Heart right ventricle (tissue), 16 donors: ENCODE results near the gene POLDIP3. TPM values are rescaled to one million over a fixed set of nuclear protein-coding genes. Genes with fewer than 3 reads are reported as not detected.
"Not testable (repeated sequence)": the region's sequence is repeated elsewhere in the genome, so short reads cannot be mapped to it uniquely, and the experiment has no call there.

Source experiments
- ATAC-seq, 8 donors: fragments of 200-7000 bp; cut with Tn5 transposase; one replicate each; pipeline ENCODE4 v1.9.1; 2020; ENCODE audit warnings: mild to moderate bottlenecking in 8 of 8, moderate library complexity in 8 of 8, moderate number of reproducible peaks in 1 of 8
- DNase-seq, 2 donors: peaks; one replicate each; pipeline ENCODE4 v3.0.0-alpha.2; 2020
- H3K27ac ChIP-seq, 10 donors: fragments of 200-600 bp; sonication (generic) in 2 of 10; one replicate each; pipeline versions ENCODE4 v1.5.0 to v1.8.0; 2020 to 2022; ENCODE audit warnings: mild to moderate bottlenecking in 3 of 10
- H3K27me3 ChIP-seq, 7 donors: fragments of 200-600 bp; one replicate each; pipeline ENCODE4 v1.8.0; 2021 to 2022; ENCODE audit warnings: mild to moderate bottlenecking in 2 of 7
- H3K36me3 ChIP-seq, 9 donors: fragments of 200-600 bp; sonication (generic) in 1 of 9; one replicate each; pipeline versions ENCODE4 v1.5.0 to v1.8.0; 2020 to 2022; ENCODE audit warnings: mild to moderate bottlenecking in 2 of 9
- H3K4me1 ChIP-seq, 9 donors: fragments of 200-600 bp; sonication (generic) in 1 of 9; one replicate each; pipeline versions ENCODE4 v1.5.0 to v1.8.0; 2020 to 2022; ENCODE audit warnings: mild to moderate bottlenecking in 4 of 9
- H3K4me3 ChIP-seq, 10 donors: fragments of 200-600 bp; sonication (generic) in 2 of 10; one replicate each; pipeline versions ENCODE4 v1.5.0 to v1.8.0; 2020 to 2022; ENCODE audit warnings: mild to moderate bottlenecking in 7 of 10, moderate library complexity in 2 of 10
- H3K9me3 ChIP-seq, 11 donors: fragments of 200-600 bp in 10 of 11; sonication (generic) in 2 of 11; one replicate each; pipeline versions ENCODE4 v1.5.0 to v1.8.0; 2013 to 2022; ENCODE audit warnings: mild to moderate bottlenecking in 2 of 11, control low read depth in 1 of 11, moderate library complexity in 1 of 11
- WGBS, 2 donors: extraction: QIAGEN DNeasy Blood & Tissue Kit; methylation state at CpG; one replicate each; pipeline ENCODE4 v1.1.7; 2013; ENCODE audit warnings: inconsistent platforms in 1 of 2; 5-methylcytosine and 5-hydroxymethylcytosine counted together
- intact Hi-C, 10 donors: fragments of 100-400 bp; cut with DNase I; formaldehyde crosslinking; loops; one replicate each; pipeline versions ENCODE4 v1.11.1 to v1.14.2; 2022
- polyA plus RNA-seq, 2 donors: library from polyadenylated mRNA; stranded (reverse); fragments of 200-250 nt; gene quantifications; one replicate each; pipeline ENCODE4 v1.2.3, GENCODE V29; 2013
- total RNA-seq, 10 donors: library from RNA; stranded (reverse); fragmentation: NEBNext Ultra II Directional in 3 of 10; extraction: Animal tissue kit (Norgen Biotek cat#: 25700) in 3 of 10; gene quantifications; one replicate each; pipeline versions ENCODE4 v1.2.1 to v1.2.4, GENCODE V29; 2021 to 2023
- TF ChIP-seq, protein P1 (sequence below), 9 donors: fragments of 200-600 bp; sonication (generic) in 2 of 9; IDR thresholded peaks; one replicate each; pipeline versions ENCODE4 v1.5.0 to v1.8.0; 2021 to 2022; ENCODE audit warnings: antibody characterized with exemption in 9 of 9, mild to moderate bottlenecking in 5 of 9, moderate library complexity in 1 of 9
- donor health status: Arrhythmogenic right ventricular cardiomyopathy.
- donor health status: ischemic (EF 13 %, LVEDD 7.1; RV severe dilation, severe dysfunction).
- donor health status: healthy with polysubstance abuse.
- donor health status: DM: no; HTN: yes; CAD: no.
- donor health status: DM: no; HTN: no; CAD: no.
- donor health status: ischemic (EF 25% LVEDD 6.9; RV normal size, moderate dysfunction).
- donor health status: ischemic (EF 25% LVEDD 5.7; RV mildly dilated, moderate dysfunction).
- donor health status: healthy.
- donor health status: DM: yes; HTN: yes; CAD: no.
- donor health status: Ischemic cardiomyopathy.
- donor health status: ischemic (EF 35%, LVEDD 5.7; RV mildly dilated, moderate dysfunction).
- donor health status: nonischemic (EF 11% LVEDD 7.7; RV severe dilation, severe dysfunction).
- donor health status: DM: yes; HTN: yes; CAD: no.
- donor health status: PGD.
- donor health status: ischemic (EF 29% LVEDD 5.4; RV normal size, mild dysfunction).
- donor health status: nonischemic (EF 23%, LVEDD 6.1; RV moderate dilation, normal function).

Gene POLDIP3
- total and polyA plus RNA-seq, 12 donors: 11.9 to 42.6 (median 32.5) TPM

DNA sequence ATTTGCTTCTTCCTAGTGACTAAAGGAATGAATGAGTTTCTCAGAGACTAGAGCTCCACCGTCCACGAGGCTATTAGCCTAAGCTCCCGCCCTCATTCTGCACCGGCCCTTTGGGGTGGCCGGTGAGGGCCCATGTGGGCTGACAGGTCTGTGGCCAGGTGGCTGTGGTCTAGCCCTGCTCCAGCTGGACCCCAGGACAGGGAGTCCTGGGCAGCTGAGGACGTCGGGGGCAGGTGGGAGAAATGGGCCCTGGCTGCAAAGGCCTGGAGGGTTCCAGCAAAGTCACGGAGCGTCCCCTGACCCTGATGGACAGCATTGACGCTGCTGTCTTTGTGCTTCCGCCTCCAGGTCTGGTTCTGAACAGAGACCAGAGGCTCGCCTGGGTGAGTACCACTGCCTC, 48.7 kb downstream of the POLDIP3 start:
- intact Hi-C loops: no loop called here
- DNase-seq: no peak
- Histone ChIP-seq H3K4me3 (no peak overlapping the region), H3K36me3 (peaks cover 0 to 29% (median 0%) of the 10 kb centered on the region in 9 donors), H3K27me3 (no peaks in the 10 kb centered on the region), H3K4me1 (peaks cover 0 to 20% (median 12%) of the 10 kb centered on the region in 9 donors), H3K9me3 (no peaks in the 10 kb centered on the region), H3K27ac (no peak overlapping the region)
- no peak for ATAC-seq
- TF ChIP-seq, protein P1, sequence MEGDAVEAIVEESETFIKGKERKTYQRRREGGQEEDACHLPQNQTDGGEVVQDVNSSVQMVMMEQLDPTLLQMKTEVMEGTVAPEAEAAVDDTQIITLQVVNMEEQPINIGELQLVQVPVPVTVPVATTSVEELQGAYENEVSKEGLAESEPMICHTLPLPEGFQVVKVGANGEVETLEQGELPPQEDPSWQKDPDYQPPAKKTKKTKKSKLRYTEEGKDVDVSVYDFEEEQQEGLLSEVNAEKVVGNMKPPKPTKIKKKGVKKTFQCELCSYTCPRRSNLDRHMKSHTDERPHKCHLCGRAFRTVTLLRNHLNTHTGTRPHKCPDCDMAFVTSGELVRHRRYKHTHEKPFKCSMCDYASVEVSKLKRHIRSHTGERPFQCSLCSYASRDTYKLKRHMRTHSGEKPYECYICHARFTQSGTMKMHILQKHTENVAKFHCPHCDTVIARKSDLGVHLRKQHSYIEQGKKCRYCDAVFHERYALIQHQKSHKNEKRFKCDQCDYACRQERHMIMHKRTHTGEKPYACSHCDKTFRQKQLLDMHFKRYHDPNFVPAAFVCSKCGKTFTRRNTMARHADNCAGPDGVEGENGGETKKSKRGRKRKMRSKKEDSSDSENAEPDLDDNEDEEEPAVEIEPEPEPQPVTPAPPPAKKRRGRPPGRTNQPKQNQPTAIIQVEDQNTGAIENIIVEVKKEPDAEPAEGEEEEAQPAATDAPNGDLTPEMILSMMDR (IDR thresholded peaks at IDR 0.05): no peak
- 93 to 96% methylated on average over 12 of the region's 12 CpGs for WGBS, 2 donors

DNA sequence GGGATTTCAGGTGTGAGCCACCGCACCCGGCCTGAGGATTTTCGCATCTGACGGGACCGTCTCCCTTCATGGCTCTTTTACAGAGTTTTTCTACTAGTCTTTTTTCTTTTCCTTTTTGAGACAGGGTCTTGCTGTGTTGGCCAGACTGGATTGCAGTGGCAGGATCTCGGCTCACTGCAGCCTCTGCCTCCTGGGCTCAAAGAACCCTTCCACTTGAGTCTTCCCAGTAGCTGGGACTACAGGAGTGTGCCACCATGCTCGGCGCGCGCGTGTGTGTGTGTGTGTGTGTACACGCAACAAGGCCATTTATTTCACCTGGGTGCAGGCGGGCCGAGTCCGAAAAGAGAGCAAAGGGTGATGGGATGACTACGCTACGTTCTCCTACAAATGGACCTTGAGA, 50.0 kb downstream of the POLDIP3 start:
- peaks cover 0 to 20% (median 0%) of the 10 kb centered on the region in 9 donors for H3K36me3 ChIP-seq

DNA sequence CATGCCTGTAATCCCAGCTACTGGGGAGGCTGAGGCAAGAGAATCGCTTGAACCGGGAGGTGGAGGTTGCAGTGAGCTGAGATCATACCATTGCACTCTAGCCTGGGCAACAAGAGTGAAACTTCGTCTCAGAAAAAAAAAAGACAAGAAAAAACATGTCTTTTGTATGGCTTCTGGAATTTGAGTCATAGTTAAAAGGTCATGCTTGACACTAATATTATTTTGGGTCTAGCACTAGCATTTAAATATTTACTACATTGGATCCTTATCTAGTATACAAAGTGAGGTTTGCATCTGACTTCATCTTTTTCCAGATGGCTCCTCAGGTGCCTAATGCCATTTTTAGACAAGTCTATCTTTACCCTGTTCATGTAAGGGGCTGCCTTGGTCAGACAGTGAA, 50.7 kb downstream of the POLDIP3 start:
- intact Hi-C loops, H3K9me3 ChIP-seq, H3K27ac ChIP-seq, ATAC-seq, H3K27me3 ChIP-seq, DNase-seq, H3K4me3 ChIP-seq: not testable (repeated sequence)
- WGBS, 2 donors: 80 to 82% methylated on average over 2 to 3 of the region's 3 CpGs
- peaks cover 0 to 23% (median 12%) of the 10 kb centered on the region in 9 donors for H3K4me1 ChIP-seq
- peaks cover 0 to 16% (median 0%) of the 10 kb centered on the region in 9 donors for H3K36me3 ChIP-seq

More for the DNA sequence above, 50.0 kb downstream of the POLDIP3 start:
- H3K27me3 ChIP-seq: no peaks in the 10 kb centered on the region
- no peaks in the 10 kb centered on the region for H3K9me3 ChIP-seq
- intact Hi-C loops: no loop called here
- H3K27ac ChIP-seq: no peak overlapping the region
- DNase-seq: no peak
- WGBS, 2 donors: 97 to 99% methylated on average over 17 of the region's 17 CpGs
- no peak overlapping the region for H3K4me3 ChIP-seq
- H3K4me1 ChIP-seq: peaks cover 0 to 23% (median 12%) of the 10 kb centered on the region in 9 donors
- ATAC-seq: no peak
- TF ChIP-seq, protein P1 (IDR thresholded peaks at IDR 0.05): no peak

DNA sequence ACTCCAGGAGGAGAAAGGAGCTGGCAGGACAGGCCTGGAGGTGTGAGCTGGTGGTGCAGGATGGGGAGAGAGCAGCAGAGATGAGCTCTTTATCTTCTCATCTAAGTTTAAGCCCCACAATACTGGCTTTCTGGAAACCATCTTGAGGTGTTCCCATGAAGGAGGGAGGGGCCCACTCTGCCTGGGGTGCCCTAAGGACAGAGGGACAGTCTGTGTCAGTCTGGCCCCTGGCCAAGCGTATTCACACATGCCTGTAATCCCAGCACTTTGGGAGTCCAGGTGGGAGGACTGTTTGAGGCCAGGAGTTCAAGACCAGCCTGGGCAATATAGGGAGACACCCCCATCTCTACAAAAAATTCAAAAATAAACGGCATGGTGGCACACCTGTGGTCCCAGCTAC, 52.0 kb downstream of the POLDIP3 start:
- H3K4me3 ChIP-seq: no peak overlapping the region
- H3K4me1 ChIP-seq: peaks cover 0 to 23% (median 12%) of the 10 kb centered on the region in 9 donors
- H3K9me3 ChIP-seq: no peaks in the 10 kb centered on the region
- TF ChIP-seq, protein P1 (IDR thresholded peaks at IDR 0.05): no peak
- H3K36me3 ChIP-seq: peaks cover 0 to 13% (median 0%) of the 10 kb centered on the region in 9 donors
- ATAC-seq (no peak), DNase-seq (no peak)
- WGBS, 2 donors: 78 to 86% methylated on average over 2 of the region's 2 CpGs
- no peaks in the 10 kb centered on the region for H3K27me3 ChIP-seq
- intact Hi-C loops: no loop called here
- H3K27ac ChIP-seq: peak overlapping the region in 5 of 10 donors; percentile 12 to 60 (median 45)

DNA sequence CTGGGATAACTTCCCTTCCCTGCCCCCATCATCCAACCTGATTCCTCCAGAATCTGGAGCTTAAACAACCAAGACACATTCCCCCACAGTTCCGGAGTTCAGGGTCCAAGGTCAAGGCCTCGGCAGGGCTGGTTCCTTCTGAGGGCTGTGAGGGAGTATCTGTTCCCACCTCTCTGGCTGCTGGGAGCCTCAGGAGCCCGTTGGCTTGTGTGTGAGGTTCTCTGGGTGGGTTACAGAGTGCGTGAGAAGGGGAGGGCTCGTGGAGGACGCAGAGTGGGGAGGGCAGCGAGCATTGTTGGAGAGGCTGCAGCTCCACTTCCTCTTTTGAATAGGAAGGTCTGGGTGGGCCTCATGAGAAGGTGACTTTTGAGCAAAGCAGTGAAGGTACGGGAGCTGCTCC, 52.4 kb downstream of the POLDIP3 start:
- TF ChIP-seq, protein P1 (IDR thresholded peaks at IDR 0.05): no peak
- no peak for DNase-seq
- Histone ChIP-seq H3K36me3 (peaks cover 0 to 13% (median 0%) of the 10 kb centered on the region in 9 donors), H3K4me1 (peaks cover 0 to 23% (median 12%) of the 10 kb centered on the region in 9 donors), H3K27ac (peak overlapping the region in 6 of 10 donors; percentile 12 to 60 (median 42)), H3K4me3 (no peak overlapping the region), H3K9me3 (no peaks in the 10 kb centered on the region), H3K27me3 (no peaks in the 10 kb centered on the region)
- ATAC-seq: peak in 4 of 8 donors; percentile 24 to 36 (median 29)
- 45 to 54% methylated on average over 8 of the region's 8 CpGs for WGBS, 2 donors
- intact Hi-C loops: no loop called here
